Fibroblast of pulmonary artery (primary cell): ENCODE data around the gene ZNF367.
"Not testable (repeated sequence)": the region's sequence is repeated elsewhere in the genome, so short reads cannot be mapped to it uniquely, and the experiment has no call there.

Source experiments
- DNase-seq: peaks from one replicate; pipeline ENCODE4 v3.0.0-alpha.2; 2010; ENCODE audit warnings: low read depth
- H3K4me3 ChIP-seq: replicated peaks from 2 replicates; pipeline ENCODE4 v1.5.1; 2011; ENCODE audit warnings: low read depth, mild to moderate bottlenecking, control low read depth, low read length, moderate library complexity
- TF ChIP-seq, protein P1 (sequence below): IDR thresholded peaks from 2 replicates; pipeline ENCODE4 v1.5.1; 2011; ENCODE audit warnings: mild to moderate bottlenecking, control low read depth, low read length, inconsistent platforms; ENCODE audit errors: missing control alignments

The ZNF367 gene

DNA sequence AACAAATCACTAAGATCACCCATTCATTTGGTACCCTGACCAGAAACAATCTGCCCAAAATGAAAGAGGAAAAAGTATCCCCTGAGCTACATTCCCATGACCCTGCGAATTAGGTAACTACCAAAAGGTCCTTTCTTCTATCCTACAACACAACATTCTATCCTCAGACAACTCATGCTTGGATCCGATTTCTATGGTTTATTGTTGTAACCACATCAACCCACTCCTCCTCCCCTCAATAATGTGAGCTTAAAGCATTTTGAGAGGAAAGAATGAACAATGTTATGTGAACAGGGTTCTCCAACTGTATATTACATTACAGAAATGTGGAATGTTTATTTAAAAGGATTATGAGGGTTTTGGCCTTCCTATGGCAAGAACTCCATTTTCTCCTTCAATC, 38.7 kb downstream of the ZNF367 start:
- H3K4me3 ChIP-seq, result no peak overlapping the region
- no peak for DNase-seq
- TF ChIP-seq, protein P1, sequence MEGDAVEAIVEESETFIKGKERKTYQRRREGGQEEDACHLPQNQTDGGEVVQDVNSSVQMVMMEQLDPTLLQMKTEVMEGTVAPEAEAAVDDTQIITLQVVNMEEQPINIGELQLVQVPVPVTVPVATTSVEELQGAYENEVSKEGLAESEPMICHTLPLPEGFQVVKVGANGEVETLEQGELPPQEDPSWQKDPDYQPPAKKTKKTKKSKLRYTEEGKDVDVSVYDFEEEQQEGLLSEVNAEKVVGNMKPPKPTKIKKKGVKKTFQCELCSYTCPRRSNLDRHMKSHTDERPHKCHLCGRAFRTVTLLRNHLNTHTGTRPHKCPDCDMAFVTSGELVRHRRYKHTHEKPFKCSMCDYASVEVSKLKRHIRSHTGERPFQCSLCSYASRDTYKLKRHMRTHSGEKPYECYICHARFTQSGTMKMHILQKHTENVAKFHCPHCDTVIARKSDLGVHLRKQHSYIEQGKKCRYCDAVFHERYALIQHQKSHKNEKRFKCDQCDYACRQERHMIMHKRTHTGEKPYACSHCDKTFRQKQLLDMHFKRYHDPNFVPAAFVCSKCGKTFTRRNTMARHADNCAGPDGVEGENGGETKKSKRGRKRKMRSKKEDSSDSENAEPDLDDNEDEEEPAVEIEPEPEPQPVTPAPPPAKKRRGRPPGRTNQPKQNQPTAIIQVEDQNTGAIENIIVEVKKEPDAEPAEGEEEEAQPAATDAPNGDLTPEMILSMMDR, result no peak

DNA sequence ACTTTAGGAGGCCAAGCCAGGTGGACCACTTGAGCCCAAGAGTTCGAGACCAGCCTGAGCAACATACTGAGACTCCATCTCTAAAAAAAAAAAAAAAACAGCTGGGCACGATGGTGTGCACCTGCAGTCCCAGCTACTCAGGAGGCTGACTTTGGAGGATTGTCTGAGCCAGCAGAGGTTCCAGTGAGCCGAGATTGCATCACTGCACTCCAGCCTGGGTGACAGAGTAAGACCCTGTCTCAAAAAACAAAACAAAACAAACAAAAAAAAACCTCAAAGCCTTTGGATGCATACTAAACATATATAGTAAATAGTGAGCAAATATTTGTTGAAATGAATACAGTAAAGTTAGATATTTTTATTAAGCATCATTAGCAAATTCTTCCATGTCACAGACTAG, 40.0 kb downstream of the ZNF367 start:
- H3K4me3 ChIP-seq, result no peak overlapping the region
- DNase-seq, result no peak
- TF ChIP-seq, protein P1, result no peak

DNA sequence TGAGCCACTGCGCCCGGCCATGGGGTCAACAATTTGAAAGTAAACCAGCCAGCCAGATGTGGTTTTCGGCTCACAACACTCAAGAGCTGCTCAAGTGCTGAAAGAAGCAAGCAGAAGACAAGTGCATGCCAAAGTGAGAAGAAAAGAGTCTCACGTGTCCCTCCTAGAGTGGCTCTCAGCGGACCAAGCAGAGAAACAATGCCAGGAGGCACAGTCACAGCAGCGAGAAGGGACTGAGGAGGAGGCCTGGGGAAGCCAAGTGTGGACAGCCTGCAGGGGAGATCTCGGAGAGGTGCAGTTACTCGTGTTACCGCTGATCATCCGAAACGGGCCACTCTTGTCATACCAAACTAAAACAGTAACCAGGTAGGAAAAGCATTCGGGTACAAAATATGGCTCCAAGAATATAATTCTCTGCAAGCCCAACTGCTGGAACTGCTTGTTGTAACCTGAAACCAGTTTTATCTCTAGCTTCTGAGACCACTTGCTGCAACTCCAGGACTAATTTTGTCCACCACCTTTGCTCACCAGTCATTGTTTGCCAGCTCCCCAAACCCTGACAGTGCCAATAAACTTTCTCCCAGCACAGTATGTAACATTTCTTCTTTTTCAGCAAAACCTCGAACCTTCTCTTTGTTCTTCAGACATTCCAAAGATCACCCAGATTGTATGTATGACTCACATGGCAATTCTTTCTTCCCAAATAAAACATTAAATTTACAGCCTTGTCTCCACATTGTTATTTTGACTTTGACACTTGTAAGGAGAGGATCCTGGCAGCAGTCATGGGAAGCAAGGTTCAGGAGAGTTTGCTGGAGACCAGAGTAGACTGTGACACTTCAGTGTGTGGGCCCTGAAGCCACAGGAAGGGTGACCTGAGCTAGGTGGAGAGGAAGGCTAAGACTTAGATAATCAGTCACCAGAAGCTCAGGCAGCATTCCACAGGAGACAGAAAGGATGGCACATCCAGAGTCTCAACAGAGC, 41.0 kb downstream of the ZNF367 start:
- TF ChIP-seq, protein P1, result no peak
- peak; percentile 79 for DNase-seq
- no peak overlapping the region for H3K4me3 ChIP-seq

- DNase-seq, H3K4me3 ChIP-seq: not testable (repeated sequence)
These were observed 42.7 kb downstream of the ZNF367 start for GRCh38 chr9:96375507-96375906.

DNA sequence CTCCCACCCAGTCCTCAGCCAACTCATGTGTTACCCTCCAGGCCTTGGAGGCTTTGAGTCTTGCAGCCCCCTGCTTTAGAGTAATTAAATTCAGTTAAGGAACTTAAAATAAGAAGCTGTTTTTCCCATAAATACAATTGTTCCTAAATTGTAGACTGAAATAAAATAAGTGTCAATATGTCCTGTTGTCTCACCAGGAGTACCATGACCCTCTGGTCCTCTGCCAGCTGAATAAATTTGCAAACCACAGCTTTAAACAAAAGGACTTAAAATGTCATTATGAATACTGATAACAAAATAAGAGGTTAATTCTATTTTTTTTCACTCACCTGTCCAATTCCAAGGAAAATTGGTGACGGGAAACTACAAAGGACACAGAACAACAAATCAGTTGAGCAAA, 50.2 kb downstream of the ZNF367 start:
- TF ChIP-seq, protein P1, result no peak
- H3K4me3 ChIP-seq, result no peak overlapping the region
- no peak for DNase-seq

GRCh38 chr9:96363175-96363967, 54.8 kb downstream of the ZNF367 start:
- no peak for DNase-seq

DNA sequence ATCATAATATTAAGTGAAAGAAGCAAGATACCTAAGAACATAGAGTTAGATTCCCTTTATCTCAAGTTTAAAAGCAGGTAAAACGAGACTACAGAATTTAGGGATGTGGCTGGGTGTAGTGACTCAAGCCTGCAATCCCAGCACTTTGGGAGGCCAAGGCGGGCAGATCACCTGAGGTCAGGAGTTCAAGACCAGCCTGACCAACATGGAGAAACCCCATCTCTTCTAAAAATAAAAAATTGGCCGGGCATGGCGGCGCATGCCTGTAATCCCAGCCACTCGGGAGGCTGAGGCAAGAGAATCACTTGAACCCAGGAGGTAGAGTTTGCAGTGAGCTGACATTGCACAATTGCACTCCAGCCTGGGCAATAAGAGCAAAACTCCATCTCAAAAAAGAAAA, 56.1 kb downstream of the ZNF367 start:
- not testable (repeated sequence) for DNase-seq, H3K4me3 ChIP-seq

More at GRCh38 chr9:96363175-96363967, 54.8 kb downstream of the ZNF367 start:
- TF ChIP-seq, protein P1, result no peak
- H3K4me3 ChIP-seq, result no peak overlapping the region

- H3K4me3 ChIP-seq, result no peak overlapping the region
- no peak for DNase-seq
- TF ChIP-seq, protein P1, result no peak
These were observed 56.5 kb downstream of the ZNF367 start for GRCh38 chr9:96361668-96362067.
